Measurements from ENCODE around the gene NFIL3.

DNA sequence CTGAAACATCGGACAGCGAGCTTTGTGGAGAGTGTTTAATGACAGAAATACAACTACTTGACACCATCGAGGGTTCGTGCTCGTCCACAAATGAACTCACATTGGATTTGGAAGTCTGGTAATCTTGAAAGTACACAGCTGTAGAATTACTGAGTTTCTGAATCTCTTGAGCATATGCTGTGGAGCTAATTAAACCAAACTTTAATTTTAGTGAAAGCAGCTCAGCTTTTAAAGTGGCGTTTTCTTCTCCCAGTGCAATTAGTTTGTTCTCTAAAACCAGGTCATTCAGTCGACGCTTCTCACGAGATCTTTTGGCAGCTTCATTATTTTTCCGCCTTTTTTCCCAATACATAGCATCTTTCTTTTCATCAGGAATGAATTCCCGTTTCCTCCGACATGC is 13.5 kb downstream of the NFIL3 start:
- TF ChIP-seq RAD21 (conservative IDR thresholded peaks at IDR 0.05) (no peak), SMC3 (conservative IDR thresholded peaks at IDR 0.05; ENCODE audit: poor library complexity) (no peak), EP300 (conservative IDR thresholded peaks at IDR 0.05; ENCODE audit: poor library complexity, severe bottlenecking) (no peak), EZH2 (IDR thresholded peaks at IDR 0.05; ENCODE audit: borderline replicate concordance, insufficient read depth, low read length, poor library complexity, severe bottlenecking) (no peak)
- TF ChIP-seq, protein P1, sequence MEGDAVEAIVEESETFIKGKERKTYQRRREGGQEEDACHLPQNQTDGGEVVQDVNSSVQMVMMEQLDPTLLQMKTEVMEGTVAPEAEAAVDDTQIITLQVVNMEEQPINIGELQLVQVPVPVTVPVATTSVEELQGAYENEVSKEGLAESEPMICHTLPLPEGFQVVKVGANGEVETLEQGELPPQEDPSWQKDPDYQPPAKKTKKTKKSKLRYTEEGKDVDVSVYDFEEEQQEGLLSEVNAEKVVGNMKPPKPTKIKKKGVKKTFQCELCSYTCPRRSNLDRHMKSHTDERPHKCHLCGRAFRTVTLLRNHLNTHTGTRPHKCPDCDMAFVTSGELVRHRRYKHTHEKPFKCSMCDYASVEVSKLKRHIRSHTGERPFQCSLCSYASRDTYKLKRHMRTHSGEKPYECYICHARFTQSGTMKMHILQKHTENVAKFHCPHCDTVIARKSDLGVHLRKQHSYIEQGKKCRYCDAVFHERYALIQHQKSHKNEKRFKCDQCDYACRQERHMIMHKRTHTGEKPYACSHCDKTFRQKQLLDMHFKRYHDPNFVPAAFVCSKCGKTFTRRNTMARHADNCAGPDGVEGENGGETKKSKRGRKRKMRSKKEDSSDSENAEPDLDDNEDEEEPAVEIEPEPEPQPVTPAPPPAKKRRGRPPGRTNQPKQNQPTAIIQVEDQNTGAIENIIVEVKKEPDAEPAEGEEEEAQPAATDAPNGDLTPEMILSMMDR (IDR thresholded peaks at IDR 0.05; ENCODE audit: poor library complexity, severe bottlenecking): no peak
- TF ChIP-seq, protein P2, sequence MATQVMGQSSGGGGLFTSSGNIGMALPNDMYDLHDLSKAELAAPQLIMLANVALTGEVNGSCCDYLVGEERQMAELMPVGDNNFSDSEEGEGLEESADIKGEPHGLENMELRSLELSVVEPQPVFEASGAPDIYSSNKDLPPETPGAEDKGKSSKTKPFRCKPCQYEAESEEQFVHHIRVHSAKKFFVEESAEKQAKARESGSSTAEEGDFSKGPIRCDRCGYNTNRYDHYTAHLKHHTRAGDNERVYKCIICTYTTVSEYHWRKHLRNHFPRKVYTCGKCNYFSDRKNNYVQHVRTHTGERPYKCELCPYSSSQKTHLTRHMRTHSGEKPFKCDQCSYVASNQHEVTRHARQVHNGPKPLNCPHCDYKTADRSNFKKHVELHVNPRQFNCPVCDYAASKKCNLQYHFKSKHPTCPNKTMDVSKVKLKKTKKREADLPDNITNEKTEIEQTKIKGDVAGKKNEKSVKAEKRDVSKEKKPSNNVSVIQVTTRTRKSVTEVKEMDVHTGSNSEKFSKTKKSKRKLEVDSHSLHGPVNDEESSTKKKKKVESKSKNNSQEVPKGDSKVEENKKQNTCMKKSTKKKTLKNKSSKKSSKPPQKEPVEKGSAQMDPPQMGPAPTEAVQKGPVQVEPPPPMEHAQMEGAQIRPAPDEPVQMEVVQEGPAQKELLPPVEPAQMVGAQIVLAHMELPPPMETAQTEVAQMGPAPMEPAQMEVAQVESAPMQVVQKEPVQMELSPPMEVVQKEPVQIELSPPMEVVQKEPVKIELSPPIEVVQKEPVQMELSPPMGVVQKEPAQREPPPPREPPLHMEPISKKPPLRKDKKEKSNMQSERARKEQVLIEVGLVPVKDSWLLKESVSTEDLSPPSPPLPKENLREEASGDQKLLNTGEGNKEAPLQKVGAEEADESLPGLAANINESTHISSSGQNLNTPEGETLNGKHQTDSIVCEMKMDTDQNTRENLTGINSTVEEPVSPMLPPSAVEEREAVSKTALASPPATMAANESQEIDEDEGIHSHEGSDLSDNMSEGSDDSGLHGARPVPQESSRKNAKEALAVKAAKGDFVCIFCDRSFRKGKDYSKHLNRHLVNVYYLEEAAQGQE (IDR thresholded peaks at IDR 0.05; ENCODE audit: borderline replicate concordance): no peak
